ENCODE measurements around the gene CTTNBP2NL. TPM values are rescaled to one million over a fixed set of nuclear protein-coding genes. Genes with fewer than 3 reads are reported as not detected.

The CTTNBP2NL gene
- total RNA-seq, 1 donor from 2014 or later = 24.8 TPM

- Histone ChIP-seq H3K9me3 (no peaks in the 10 kb centered on the region), H3K4me1 (peaks cover 39% of the 10 kb centered on the region), H3K27ac (peak overlapping the region; percentile 82), H3K36me3 (no peaks in the 10 kb centered on the region), H3K4me3 (peak overlapping the region in 1 of 2 donors; percentile 33), H3K27me3 (no peaks in the 10 kb centered on the region)
- DNase-seq (ENCODE audit: extremely low spot score in 2 of 2) = no peak
- TF ChIP-seq POLR2A (IDR thresholded peaks at IDR 0.05) (no peak), POLR2AphosphoS5 (IDR thresholded peaks at IDR 0.05; ENCODE audit: insufficient read depth in 1 of 2, low read depth in 1 of 2) (no peak), CTCF (IDR thresholded peaks at IDR 0.05) (no peak)
- intact Hi-C loops (cut with DNase I) = no loop called here
Observed at GRCh38 chr1:112358061-112358770, 37.8 kb upstream of the CTTNBP2NL start.

- TF ChIP-seq CTCF (IDR thresholded peaks at IDR 0.05) (peak; percentile 21 to 91 (median 67)), POLR2A (IDR thresholded peaks at IDR 0.05) (no peak), POLR2AphosphoS5 (IDR thresholded peaks at IDR 0.05; ENCODE audit: insufficient read depth in 1 of 2, low read depth in 1 of 2) (no peak)
- Histone ChIP-seq H3K4me3 (peak overlapping the region; percentile 33 to 36), H3K36me3 (no peaks in the 10 kb centered on the region), H3K27ac (peak overlapping the region; percentile 82), H3K4me1 (peaks cover 39% of the 10 kb centered on the region), H3K27me3 (no peaks in the 10 kb centered on the region), H3K9me3 (no peaks in the 10 kb centered on the region)
- no peak for DNase-seq (ENCODE audit: extremely low spot score in 2 of 2)
- intact Hi-C loops (cut with DNase I) = no loop called here
Observed at GRCh38 chr1:112358798-112359408, 37.1 kb upstream of the CTTNBP2NL start.

DNA sequence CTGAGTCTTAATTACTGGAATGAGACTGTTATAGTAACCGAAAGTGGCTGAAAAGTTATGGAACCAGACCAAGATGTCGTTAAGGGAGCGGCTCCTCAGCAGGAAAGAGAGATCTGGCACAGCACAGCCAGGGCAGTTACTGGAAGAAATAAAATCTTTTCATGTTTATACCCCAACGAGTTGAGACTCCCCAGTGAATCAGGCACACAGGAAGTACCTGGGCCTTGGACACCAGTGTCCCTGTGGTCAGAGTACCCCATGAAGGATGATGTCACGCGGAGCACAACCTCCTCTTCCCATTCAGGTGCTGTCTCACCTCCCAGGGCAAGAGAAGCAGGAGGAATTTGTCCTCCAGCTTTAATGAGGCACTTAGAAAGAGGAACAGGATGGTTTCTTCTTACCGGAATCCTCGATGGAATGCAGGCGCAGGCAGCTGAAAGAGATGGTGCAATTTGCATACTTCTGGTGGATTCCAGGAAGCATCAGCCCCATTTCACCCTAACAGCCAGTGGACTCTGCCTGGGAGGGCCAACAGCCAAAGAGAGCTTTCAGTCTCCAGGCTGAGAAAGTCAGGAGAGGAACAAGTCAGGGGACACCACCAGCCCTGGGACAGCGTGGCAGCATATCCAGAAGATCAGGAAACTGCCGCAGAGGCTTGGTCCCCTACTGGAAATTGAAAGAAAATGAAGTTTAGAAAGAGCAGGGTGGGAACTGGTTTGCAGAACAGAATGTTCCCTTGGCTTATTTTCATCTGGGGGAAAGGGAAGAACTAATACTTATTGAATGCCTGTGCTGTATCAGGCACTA is 35.9 kb upstream of the CTTNBP2NL start:
- DNase-seq (ENCODE audit: extremely low spot score in 2 of 2) = peak in 1 of 2 donors; percentile 95

DNA sequence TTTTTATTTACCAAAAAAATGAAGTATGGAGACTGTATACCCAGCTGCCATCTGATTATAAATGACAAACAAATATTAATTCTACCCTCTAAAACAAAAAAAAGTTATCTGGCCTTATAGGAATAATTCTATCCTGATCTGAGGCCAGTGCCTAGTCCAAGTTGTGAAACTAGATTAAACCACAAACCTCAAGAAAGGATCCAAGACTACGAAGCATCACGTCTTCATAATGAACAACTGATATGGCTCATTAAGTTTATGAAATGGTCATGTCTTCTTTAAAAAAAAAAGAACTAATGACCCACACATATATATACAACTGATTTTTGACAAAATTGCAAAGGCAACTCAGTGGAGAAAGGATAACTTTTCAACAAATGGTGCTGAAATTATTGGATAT is 32.4 kb upstream of the CTTNBP2NL start:
- TF ChIP-seq POLR2AphosphoS5 (IDR thresholded peaks at IDR 0.05; ENCODE audit: insufficient read depth in 1 of 2, low read depth in 1 of 2) = no peak
- no peak for TF ChIP-seq POLR2A (IDR thresholded peaks at IDR 0.05)
- no peak for TF ChIP-seq CTCF (IDR thresholded peaks at IDR 0.05)
- Histone ChIP-seq H3K27ac (no peak overlapping the region), H3K4me1 (peaks cover 26% of the 10 kb centered on the region), H3K27me3 (no peaks in the 10 kb centered on the region), H3K9me3 (no peaks in the 10 kb centered on the region), H3K4me3 (no peak overlapping the region), H3K36me3 (no peaks in the 10 kb centered on the region)
- intact Hi-C loops (cut with DNase I) = no loop called here
- DNase-seq (ENCODE audit: extremely low spot score in 2 of 2) = no peak

More for the DNA sequence above, 35.9 kb upstream of the CTTNBP2NL start:
- H3K9me3 ChIP-seq = no peaks in the 10 kb centered on the region
- no peaks in the 10 kb centered on the region for H3K27me3 ChIP-seq
- H3K4me3 ChIP-seq = peak overlapping the region; percentile 33 to 36
- no peaks in the 10 kb centered on the region for H3K36me3 ChIP-seq
- H3K4me1 ChIP-seq = peaks cover 39% of the 10 kb centered on the region
- intact Hi-C loops (cut with DNase I) = no loop called here
- TF ChIP-seq CTCF (IDR thresholded peaks at IDR 0.05) = peak in 1 of 3 experiments; percentile 29
- TF ChIP-seq POLR2AphosphoS5 (IDR thresholded peaks at IDR 0.05; ENCODE audit: insufficient read depth in 1 of 2, low read depth in 1 of 2) = peak; percentile 73 to 81
- peak in 1 of 2 donors; percentile 24 for TF ChIP-seq POLR2A (IDR thresholded peaks at IDR 0.05)
- peak overlapping the region; percentile 82 for H3K27ac ChIP-seq

Data from vagina (tissue), 2 donors.